LNCaP clone FGC (cell line): ENCODE results near the gene RFX2.

Source experiments
- DNase-seq: peaks from one replicate; pipeline ENCODE4 v3.0.0-alpha.2; 2011; ENCODE audit warnings: low read depth
- H3K4me3 ChIP-seq: 2 replicates; pipeline ENCODE4 v1.5.1; 2011; ENCODE audit warnings: mild to moderate bottlenecking, low read depth, low read length, control low read depth
- TF ChIP-seq, protein P1 (sequence below): IDR thresholded peaks from 2 replicates; pipeline ENCODE4 v1.5.1; 2012; ENCODE audit warnings: mild to moderate bottlenecking; ENCODE audit not compliant: control insufficient read depth, insufficient read depth; ENCODE audit errors: extremely low read depth

RFX2 gene

DNA sequence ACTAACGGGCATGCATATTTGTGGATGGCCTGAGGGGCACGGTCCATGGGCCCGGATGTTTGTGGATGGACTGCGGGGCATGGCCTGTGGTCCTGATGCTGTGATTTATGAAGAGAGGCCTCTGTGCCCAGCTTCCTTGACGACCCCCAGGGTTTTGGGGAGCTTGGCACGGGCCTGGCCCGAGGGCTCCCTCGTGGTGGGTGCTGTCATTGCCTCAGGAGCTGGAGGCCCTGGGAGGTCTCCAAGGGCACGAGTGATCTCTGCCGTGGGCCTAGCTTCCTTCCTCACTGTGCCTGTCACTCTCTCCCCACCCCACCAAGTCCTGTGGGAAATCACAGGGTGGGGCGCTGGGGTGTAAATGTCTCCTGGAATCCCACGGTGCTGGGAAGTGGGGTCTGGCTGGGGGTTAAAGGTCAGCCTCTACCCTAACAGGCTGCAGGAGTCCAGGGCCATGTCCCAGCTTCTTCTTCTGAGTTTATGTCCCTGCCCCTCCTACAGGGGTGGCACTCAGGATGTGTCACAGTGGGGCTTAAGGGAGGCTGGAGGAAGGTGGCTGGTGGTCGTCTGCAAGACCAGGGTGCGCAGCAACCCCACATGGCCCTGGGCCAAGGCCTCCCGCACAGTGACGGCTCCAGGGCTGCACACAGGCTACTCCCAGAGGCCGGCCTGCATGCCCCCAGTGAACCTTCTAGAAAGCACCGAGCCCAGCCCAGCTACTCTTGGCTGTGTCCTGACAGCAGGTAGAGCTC is 104.8 kb downstream of the RFX2 start:
- TF ChIP-seq, protein P1, sequence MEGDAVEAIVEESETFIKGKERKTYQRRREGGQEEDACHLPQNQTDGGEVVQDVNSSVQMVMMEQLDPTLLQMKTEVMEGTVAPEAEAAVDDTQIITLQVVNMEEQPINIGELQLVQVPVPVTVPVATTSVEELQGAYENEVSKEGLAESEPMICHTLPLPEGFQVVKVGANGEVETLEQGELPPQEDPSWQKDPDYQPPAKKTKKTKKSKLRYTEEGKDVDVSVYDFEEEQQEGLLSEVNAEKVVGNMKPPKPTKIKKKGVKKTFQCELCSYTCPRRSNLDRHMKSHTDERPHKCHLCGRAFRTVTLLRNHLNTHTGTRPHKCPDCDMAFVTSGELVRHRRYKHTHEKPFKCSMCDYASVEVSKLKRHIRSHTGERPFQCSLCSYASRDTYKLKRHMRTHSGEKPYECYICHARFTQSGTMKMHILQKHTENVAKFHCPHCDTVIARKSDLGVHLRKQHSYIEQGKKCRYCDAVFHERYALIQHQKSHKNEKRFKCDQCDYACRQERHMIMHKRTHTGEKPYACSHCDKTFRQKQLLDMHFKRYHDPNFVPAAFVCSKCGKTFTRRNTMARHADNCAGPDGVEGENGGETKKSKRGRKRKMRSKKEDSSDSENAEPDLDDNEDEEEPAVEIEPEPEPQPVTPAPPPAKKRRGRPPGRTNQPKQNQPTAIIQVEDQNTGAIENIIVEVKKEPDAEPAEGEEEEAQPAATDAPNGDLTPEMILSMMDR = no peak
- DNase-seq = no peak
- H3K4me3 ChIP-seq = no peak overlapping the region

DNA sequence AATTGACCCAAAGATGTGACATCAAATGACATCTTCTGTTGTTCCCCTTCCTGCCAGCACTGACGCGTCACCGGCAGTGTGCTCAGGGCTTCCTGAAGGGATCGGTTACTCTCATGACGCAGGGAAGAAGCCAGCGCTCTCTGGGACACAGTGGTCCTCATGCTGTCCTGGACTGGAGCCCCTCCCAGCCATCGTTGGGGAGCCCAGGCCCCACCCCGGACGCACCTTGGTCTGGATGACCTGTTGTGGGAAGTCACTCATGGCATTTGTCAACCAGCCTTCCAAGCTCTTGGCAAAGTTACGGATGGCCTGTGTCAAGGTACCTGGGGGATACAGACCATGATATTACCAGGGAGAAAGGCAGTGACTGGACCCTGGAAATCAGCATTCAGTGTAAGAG is 106.3 kb downstream of the RFX2 start:
- TF ChIP-seq, protein P1 = no peak
- no peak overlapping the region for H3K4me3 ChIP-seq
- DNase-seq = no peak

DNA sequence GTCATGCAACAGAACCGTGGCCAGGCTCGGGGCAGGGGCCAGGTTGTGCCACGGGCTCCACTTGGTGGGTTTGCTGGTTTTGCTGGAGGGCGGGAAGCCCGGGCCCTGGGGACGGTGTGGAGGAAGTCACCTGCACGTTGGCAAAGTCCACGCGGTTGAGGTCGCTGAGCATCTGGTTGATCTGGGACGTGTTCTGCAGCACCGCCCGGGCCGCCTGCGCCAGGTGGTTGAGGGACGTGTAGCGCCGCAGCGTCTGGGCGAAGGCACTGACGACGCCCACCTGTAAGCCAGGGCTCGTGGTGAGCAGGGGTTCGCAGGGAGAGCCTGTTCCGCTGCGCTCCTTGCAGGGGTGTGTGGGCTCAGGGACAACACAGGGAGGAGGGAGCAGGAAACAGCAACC is 107.7 kb downstream of the RFX2 start:
- no peak overlapping the region for H3K4me3 ChIP-seq
- TF ChIP-seq, protein P1 = no peak
- DNase-seq = no peak

GRCh38 chr19:6000228-6000847 is 110.0 kb downstream of the RFX2 start:
- H3K4me3 ChIP-seq = no peak overlapping the region
- TF ChIP-seq, protein P1 = no peak
- DNase-seq = no peak

- TF ChIP-seq, protein P1 = no peak
Measured at GRCh38 chr19:5999693-6000092, 110.6 kb downstream of the RFX2 start.

DNA sequence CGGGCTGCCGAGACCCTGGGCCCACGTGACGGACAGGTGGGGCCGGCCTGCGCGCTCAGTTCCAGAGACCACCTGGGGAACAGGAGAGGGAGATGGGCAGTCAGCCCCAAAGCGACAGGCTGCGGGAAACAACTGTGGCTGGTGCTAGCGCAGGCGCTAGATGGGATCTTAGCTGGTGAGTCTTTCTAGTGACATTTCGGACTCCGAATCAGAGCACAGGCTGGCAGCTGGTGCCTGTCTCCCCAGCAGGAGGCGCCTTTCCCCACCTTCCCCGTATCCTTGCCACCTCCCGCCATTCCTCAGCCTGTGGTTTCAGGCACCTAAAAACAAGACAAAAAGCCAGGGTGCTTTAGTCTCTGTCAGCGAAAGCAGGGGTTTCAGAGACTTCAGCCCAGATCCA is 112.9 kb downstream of the RFX2 start:
- DNase-seq = no peak
- TF ChIP-seq, protein P1 = peak; percentile 26

More at GRCh38 chr19:5999693-6000092, 110.6 kb downstream of the RFX2 start:
- H3K4me3 ChIP-seq = no peak overlapping the region
- no peak for DNase-seq

More for the DNA sequence above, 112.9 kb downstream of the RFX2 start:
- H3K4me3 ChIP-seq = no peak overlapping the region
